ENCODE results near the gene TECRL. TPM values are rescaled to one million over a fixed set of nuclear protein-coding genes. Genes with fewer than 3 reads are reported as not detected.

The TECRL gene
- total RNA-seq, 1 donor from 2014 or later = not detected

DNA sequence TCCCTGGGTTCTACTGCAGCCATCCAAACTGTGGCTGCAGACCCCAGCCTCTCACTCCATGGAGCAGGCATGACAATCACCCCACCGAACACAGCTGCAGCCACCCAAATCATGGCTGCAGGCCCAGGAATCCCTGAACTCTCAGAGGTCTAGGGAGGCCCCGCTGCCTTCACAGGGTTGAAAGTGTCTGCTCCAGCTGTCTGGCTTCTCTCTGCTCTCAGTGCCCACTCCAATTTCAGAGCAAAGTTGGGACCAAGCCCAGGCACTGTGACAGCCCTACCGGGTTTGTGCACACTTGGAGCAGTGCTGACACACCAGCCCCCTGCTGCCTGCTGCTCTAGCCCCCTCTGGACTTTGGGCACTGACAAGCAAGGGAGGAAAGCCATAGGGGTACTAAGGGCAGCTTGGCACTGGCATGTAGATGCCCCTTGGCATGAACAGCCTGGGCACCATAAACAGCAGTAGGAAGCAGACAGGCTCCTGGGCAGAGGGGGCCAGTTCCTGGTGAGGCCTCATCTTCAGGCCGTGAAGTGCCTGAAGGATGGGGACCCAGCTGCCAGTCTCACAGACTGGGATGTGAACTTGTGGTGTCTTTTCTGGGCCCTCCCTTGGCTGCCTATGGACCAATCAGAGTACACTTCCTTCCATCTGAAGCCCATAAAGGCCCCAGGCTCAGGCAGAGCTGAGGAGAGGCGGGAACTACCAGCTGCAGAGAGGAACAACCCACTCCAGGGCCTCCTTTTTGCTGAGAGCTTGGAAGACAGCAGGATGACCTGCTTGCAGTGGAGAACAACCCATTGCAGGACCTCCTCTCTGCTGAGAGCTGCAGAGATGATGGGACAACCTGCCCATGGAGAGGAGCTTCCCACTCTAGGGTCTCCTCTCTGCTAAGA lies 68.8 kb downstream of the TECRL start:
- H3K9me3 ChIP-seq (ENCODE audit: insufficient read depth, low read depth, low read length) = no peaks in the 10 kb centered on the region
- TF ChIP-seq EZH2 (IDR thresholded peaks at IDR 0.05; ENCODE audit: insufficient read depth, low read length) = no peak
- no peak for TF ChIP-seq CTCF (IDR thresholded peaks at IDR 0.05; ENCODE audit: insufficient read depth, low read depth, low read length)
- H3K27ac Mint-ChIP-seq (ENCODE audit: unreplicated experiment) = no peak overlapping the region
- no peaks in the 10 kb centered on the region for H3K27me3 ChIP-seq (ENCODE audit: insufficient read depth, low read length)
- FAIRE-seq = no peak
- H4K20me1 ChIP-seq (ENCODE audit: insufficient read depth, low read length) = no peaks in the 10 kb centered on the region
- H3K4me2 ChIP-seq (ENCODE audit: low read length) = no peak overlapping the region
- H3K79me2 ChIP-seq (ENCODE audit: insufficient read depth, low read length) = no peaks in the 10 kb centered on the region
- H3K36me3 Mint-ChIP-seq (ENCODE audit: low read depth, unreplicated experiment) = no peaks in the 10 kb centered on the region
- no peaks in the 10 kb centered on the region for H3K9me3 Mint-ChIP-seq (ENCODE audit: unreplicated experiment)
- no peak overlapping the region for H3K27ac ChIP-seq (ENCODE audit: low read depth, low read length)
- H3K9ac ChIP-seq (ENCODE audit: low read length) = no peak overlapping the region
- H3K36me3 ChIP-seq (ENCODE audit: insufficient read depth, low read length) = no peaks in the 10 kb centered on the region
- H3K4me1 Mint-ChIP-seq (ENCODE audit: low read depth, unreplicated experiment) = no peaks in the 10 kb centered on the region
- H2AFZ ChIP-seq (ENCODE audit: low read depth, low read length) = no peak overlapping the region
- no peak overlapping the region for H3K4me3 ChIP-seq (ENCODE audit: insufficient read depth, low read depth, low read length)
- H3K4me1 ChIP-seq (ENCODE audit: insufficient read depth, low read length) = no peaks in the 10 kb centered on the region
- H3K4me3 Mint-ChIP-seq (ENCODE audit: unreplicated experiment) = no peak overlapping the region
- no peaks in the 10 kb centered on the region for H3K27me3 Mint-ChIP-seq (ENCODE audit: low read depth, unreplicated experiment)
- DNase-seq (ENCODE audit: low read depth) = no peak

GRCh38 chr4:64334964-64335363 lies 74.3 kb downstream of the TECRL start:
- no peaks in the 10 kb centered on the region for H3K4me1 Mint-ChIP-seq (ENCODE audit: low read depth, unreplicated experiment)
- Histone ChIP-seq H3K9me3 (ENCODE audit: insufficient read depth, low read depth, low read length) (no peaks in the 10 kb centered on the region), H3K79me2 (ENCODE audit: insufficient read depth, low read length) (no peaks in the 10 kb centered on the region), H3K27me3 (ENCODE audit: insufficient read depth, low read length) (no peaks in the 10 kb centered on the region), H3K9ac (ENCODE audit: low read length) (no peak overlapping the region), H3K36me3 (ENCODE audit: insufficient read depth, low read length) (no peaks in the 10 kb centered on the region), H3K4me1 (ENCODE audit: insufficient read depth, low read length) (no peaks in the 10 kb centered on the region), H2AFZ (ENCODE audit: low read depth, low read length) (no peak overlapping the region), H3K4me2 (ENCODE audit: low read length) (no peak overlapping the region), H4K20me1 (ENCODE audit: insufficient read depth, low read length) (no peaks in the 10 kb centered on the region), H3K4me3 (ENCODE audit: insufficient read depth, low read depth, low read length) (no peak overlapping the region), H3K27ac (ENCODE audit: low read depth, low read length) (no peak overlapping the region)
- H3K4me3 Mint-ChIP-seq (ENCODE audit: unreplicated experiment) = no peak overlapping the region
- no peak overlapping the region for H3K27ac Mint-ChIP-seq (ENCODE audit: unreplicated experiment)
- no peak for TF ChIP-seq CTCF (IDR thresholded peaks at IDR 0.05; ENCODE audit: insufficient read depth, low read depth, low read length)
- TF ChIP-seq EZH2 (IDR thresholded peaks at IDR 0.05; ENCODE audit: insufficient read depth, low read length) = no peak
- no peaks in the 10 kb centered on the region for H3K9me3 Mint-ChIP-seq (ENCODE audit: unreplicated experiment)
- no peak for DNase-seq (ENCODE audit: low read depth)
- no peaks in the 10 kb centered on the region for H3K36me3 Mint-ChIP-seq (ENCODE audit: low read depth, unreplicated experiment)
- no peak for FAIRE-seq
- no peaks in the 10 kb centered on the region for H3K27me3 Mint-ChIP-seq (ENCODE audit: low read depth, unreplicated experiment)

- no peaks in the 10 kb centered on the region for H3K79me2 ChIP-seq (ENCODE audit: insufficient read depth, low read length)
- DNase-seq (ENCODE audit: low read depth) (no peak), FAIRE-seq (no peak)
- H3K27ac ChIP-seq (ENCODE audit: low read depth, low read length) = no peak overlapping the region
- no peaks in the 10 kb centered on the region for H3K27me3 ChIP-seq (ENCODE audit: insufficient read depth, low read length)
- Mint-ChIP-seq H3K36me3 (ENCODE audit: low read depth, unreplicated experiment) (no peaks in the 10 kb centered on the region), H3K9me3 (ENCODE audit: unreplicated experiment) (no peaks in the 10 kb centered on the region), H3K27ac (ENCODE audit: unreplicated experiment) (no peak overlapping the region), H3K27me3 (ENCODE audit: low read depth, unreplicated experiment) (no peaks in the 10 kb centered on the region), H3K4me3 (ENCODE audit: unreplicated experiment) (no peak overlapping the region), H3K4me1 (ENCODE audit: low read depth, unreplicated experiment) (peaks cover 5% of the 10 kb centered on the region)
- no peak overlapping the region for H3K4me2 ChIP-seq (ENCODE audit: low read length)
- no peaks in the 10 kb centered on the region for H3K36me3 ChIP-seq (ENCODE audit: insufficient read depth, low read length)
- H3K4me3 ChIP-seq (ENCODE audit: insufficient read depth, low read depth, low read length) = no peak overlapping the region
- H2AFZ ChIP-seq (ENCODE audit: low read depth, low read length) = no peak overlapping the region
- H3K9ac ChIP-seq (ENCODE audit: low read length) = no peak overlapping the region
- H3K9me3 ChIP-seq (ENCODE audit: insufficient read depth, low read depth, low read length) = no peaks in the 10 kb centered on the region
- no peak for TF ChIP-seq EZH2 (IDR thresholded peaks at IDR 0.05; ENCODE audit: insufficient read depth, low read length)
- TF ChIP-seq CTCF (IDR thresholded peaks at IDR 0.05; ENCODE audit: insufficient read depth, low read depth, low read length) = no peak
- no peaks in the 10 kb centered on the region for H3K4me1 ChIP-seq (ENCODE audit: insufficient read depth, low read length)
- H4K20me1 ChIP-seq (ENCODE audit: insufficient read depth, low read length) = no peaks in the 10 kb centered on the region
Measured at GRCh38 chr4:64330143-64330542, 79.1 kb downstream of the TECRL start.
